Gastrocnemius medialis (tissue), 4 donors: ENCODE results near the gene MEIS3. TPM values are rescaled to one million over a fixed set of nuclear protein-coding genes. Genes with fewer than 3 reads are reported as not detected.

ENCODE experiments used
- ATAC-seq, 2 donors: fragments of 150-250 bp; one replicate each; pipeline ENCODE4 v1.9.1; 2016
- DNase-seq, 2 donors: peaks; one replicate each; pipeline ENCODE4 v3.0.0-alpha.2; 2019
- H3K27ac ChIP-seq, 4 donors: fragments of 200-600 bp; sonication (generic); 1 replicate in 1 of 4; 2 replicates in 3 of 4; pipeline ENCODE4 v1.5.1; 2016 to 2018; ENCODE audit warnings: mild to moderate bottlenecking in 2 of 4, moderate library complexity in 1 of 4
- H3K27me3 ChIP-seq, 3 donors: fragments of 200-600 bp; sonication (generic) in 2 of 3; 1 replicate in 1 of 3; 2 replicates in 2 of 3; pipeline versions ENCODE4 v1.5.1 to v1.6.0; 2016 to 2019; ENCODE audit warnings: mild to moderate bottlenecking in 1 of 3, moderate library complexity in 1 of 3
- H3K36me3 ChIP-seq, 2 donors: fragments of 200-600 bp; sonication (generic) in 1 of 2; one replicate each; pipeline ENCODE4 v1.5.1; 2017 to 2018
- H3K4me1 ChIP-seq, 2 donors: fragments of 200-600 bp; sonication (generic) in 1 of 2; one replicate each; pipeline ENCODE4 v1.5.1; 2016 to 2017; ENCODE audit warnings: mild to moderate bottlenecking in 2 of 2
- H3K4me3 ChIP-seq, 4 donors: fragments of 200-600 bp; sonication (generic) in 3 of 4; 1 replicate in 1 of 4; 2 replicates in 3 of 4; pipeline ENCODE4 v1.5.1; 2016 to 2019; ENCODE audit warnings: mild to moderate bottlenecking in 2 of 4
- H3K9me3 ChIP-seq, 3 donors: fragments of 200-600 bp; sonication (generic) in 2 of 3; 1 replicate in 1 of 3; 2 replicates in 2 of 3; pipeline ENCODE4 v1.5.1; 2016 to 2019
- CTCF ChIP-seq, 5 experiments: fragments of 450-650 bp in 3 of 5; fragments of 200-600 bp in 2 of 5; sonication (generic) in 2 of 5; IDR thresholded peaks in 4 of 5; conservative IDR thresholded peaks in 1 of 5; 1 replicate in 4 of 5; 2 replicates in 1 of 5; pipeline ENCODE4 v1.5.1; 2016 to 2019; ENCODE audit warnings: antibody characterized with exemption in 5 of 5, mild to moderate bottlenecking in 3 of 5, moderate library complexity in 3 of 5
- POLR2A ChIP-seq, 2 donors: fragments of 450-650 bp; IDR thresholded peaks; one replicate each; pipeline ENCODE4 v1.6.1; 2017; ENCODE audit warnings: antibody characterized with exemption in 2 of 2, mild to moderate bottlenecking in 2 of 2, moderate library complexity in 2 of 2
- in situ Hi-C, 4 donors: fragments of 200-750 bp; cut with MboI; loops; one replicate each; pipeline versions ENCODE4 v1.15.0 to v1.8.0; 2017; ENCODE audit warnings: low sequenced_read_pairs in 4 of 4
- intact Hi-C: fragments of 100-400 bp; cut with DNase I; formaldehyde crosslinking; loops from one replicate; pipeline ENCODE4 v1.15.1; 2023; ENCODE audit warnings: low total_unique reads
- total RNA-seq, 4 donors: library from RNA; depleted of rRNA; stranded (reverse); fragments of >200 nt; gene quantifications; one replicate each; pipeline versions ENCODE4 v1.1.0 to v1.2.3, GENCODE V29; 2016

Gene MEIS3
- total RNA-seq, 4 donors from 2014 or later, result 0.24 to 5.4 (median 2.2) TPM

GRCh38 chr19:47411101-47411500 is 8.2 kb downstream of the MEIS3 start:
- DNase-seq (no peak), ATAC-seq (no peak)
- Histone ChIP-seq H3K27ac (no peak overlapping the region), H3K4me3 (no peak overlapping the region), H3K36me3 (no peaks in the 10 kb centered on the region), H3K4me1 (no peaks in the 10 kb centered on the region), H3K27me3 (peaks cover 33 to 46% (median 40%) of the 10 kb centered on the region in 3 donors), H3K9me3 (no peaks in the 10 kb centered on the region)
- TF ChIP-seq CTCF (IDR thresholded peaks at IDR 0.05 in 4 of 5, conservative IDR thresholded peaks at IDR 0.05 in 1 of 5), result no peak
- TF ChIP-seq POLR2A (IDR thresholded peaks at IDR 0.05), result no peak
- in situ Hi-C loops (no loop called here), intact Hi-C loops (no loop called here)

- H3K9me3 ChIP-seq, result no peaks in the 10 kb centered on the region
- intact Hi-C loops, result no loop called here
- ATAC-seq, result no peak
- H3K27ac ChIP-seq, result no peak overlapping the region
- DNase-seq, result no peak
- TF ChIP-seq CTCF (IDR thresholded peaks at IDR 0.05 in 4 of 5, conservative IDR thresholded peaks at IDR 0.05 in 1 of 5) (no peak), POLR2A (IDR thresholded peaks at IDR 0.05) (no peak)
- in situ Hi-C loops, result no loop called here
- no peaks in the 10 kb centered on the region for H3K4me1 ChIP-seq
- peaks cover 34 to 44% (median 38%) of the 10 kb centered on the region in 3 donors for H3K27me3 ChIP-seq
- no peak overlapping the region for H3K4me3 ChIP-seq
- H3K36me3 ChIP-seq, result no peaks in the 10 kb centered on the region
These were observed 11.0 kb downstream of the MEIS3 start for GRCh38 chr19:47408156-47408938.

- H3K27me3 ChIP-seq, result peaks cover 32 to 44% (median 38%) of the 10 kb centered on the region in 3 donors
- no peak overlapping the region for H3K4me3 ChIP-seq
- intact Hi-C loops (no loop called here), in situ Hi-C loops (no loop called here)
- H3K4me1 ChIP-seq, result no peaks in the 10 kb centered on the region
- no peak overlapping the region for H3K27ac ChIP-seq
- H3K9me3 ChIP-seq, result no peaks in the 10 kb centered on the region
- ATAC-seq (no peak), DNase-seq (no peak)
- TF ChIP-seq CTCF (IDR thresholded peaks at IDR 0.05 in 4 of 5, conservative IDR thresholded peaks at IDR 0.05 in 1 of 5) (no peak), POLR2A (IDR thresholded peaks at IDR 0.05) (no peak)
- H3K36me3 ChIP-seq, result no peaks in the 10 kb centered on the region
These were observed 11.9 kb downstream of the MEIS3 start for GRCh38 chr19:47407417-47407774.

GRCh38 chr19:47406711-47407416 is 12.5 kb downstream of the MEIS3 start:
- Histone ChIP-seq H3K4me1 (no peaks in the 10 kb centered on the region), H3K4me3 (no peak overlapping the region), H3K36me3 (no peaks in the 10 kb centered on the region), H3K27ac (no peak overlapping the region), H3K9me3 (no peaks in the 10 kb centered on the region), H3K27me3 (peaks cover 29 to 44% (median 38%) of the 10 kb centered on the region in 3 donors)
- TF ChIP-seq CTCF (IDR thresholded peaks at IDR 0.05 in 4 of 5, conservative IDR thresholded peaks at IDR 0.05 in 1 of 5), result no peak
- no peak for TF ChIP-seq POLR2A (IDR thresholded peaks at IDR 0.05)
- intact Hi-C loops, result no loop called here
- no peak for ATAC-seq
- in situ Hi-C loops, result no loop called here
- DNase-seq, result no peak
